GM18867 (cell line): ENCODE results near the gene CACUL1.

Experiments
- ATAC-seq: cut with Tn5 transposase; IDR thresholded peaks from one replicate; pipeline ENCODE4 v1.9.1; 2021; ENCODE audit warnings: mild to moderate bottlenecking, moderate library complexity; ENCODE audit not compliant: unreplicated experiment

The CACUL1 gene

GRCh38 chr10:118735294-118735693, 19.5 kb downstream of the CACUL1 start:
- ATAC-seq, result no peak

GRCh38 chr10:118734475-118734874, 20.3 kb downstream of the CACUL1 start:
- ATAC-seq, result no peak

- ATAC-seq, result peak; percentile 79
Measured at GRCh38 chr10:118732245-118733165, 22.3 kb downstream of the CACUL1 start.

- no peak for ATAC-seq
Measured at GRCh38 chr10:118730756-118731456, 23.9 kb downstream of the CACUL1 start.

GRCh38 chr10:118729641-118730258, 25.0 kb downstream of the CACUL1 start:
- ATAC-seq, result peak; percentile 86

GRCh38 chr10:118729200-118729599, 25.6 kb downstream of the CACUL1 start:
- ATAC-seq, result no peak

- ATAC-seq, result no peak
Measured at GRCh38 chr10:118725886-118726500, 28.8 kb downstream of the CACUL1 start.

GRCh38 chr10:118723466-118723865, 31.3 kb downstream of the CACUL1 start:
- ATAC-seq, result no peak

- no peak for ATAC-seq
Measured at GRCh38 chr10:118721539-118721876, 33.3 kb downstream of the CACUL1 start.

GRCh38 chr10:118720685-118721538, 33.9 kb downstream of the CACUL1 start:
- no peak for ATAC-seq

GRCh38 chr10:118714366-118714765, 40.4 kb downstream of the CACUL1 start:
- no peak for ATAC-seq

- no peak for ATAC-seq
Measured at GRCh38 chr10:118712930-118713634, 41.7 kb downstream of the CACUL1 start.

GRCh38 chr10:118712080-118712479, 42.7 kb downstream of the CACUL1 start:
- no peak for ATAC-seq

- ATAC-seq, result no peak
Measured at GRCh38 chr10:118710487-118710886, 44.3 kb downstream of the CACUL1 start.

GRCh38 chr10:118708571-118708970, 46.2 kb downstream of the CACUL1 start:
- ATAC-seq, result no peak

- no peak for ATAC-seq
Measured at GRCh38 chr10:118704711-118705110, 50.1 kb downstream of the CACUL1 start.

GRCh38 chr10:118701529-118702323, 53.0 kb downstream of the CACUL1 start:
- ATAC-seq, result no peak

GRCh38 chr10:118698421-118698820, 56.3 kb downstream of the CACUL1 start:
- peak; percentile 99 for ATAC-seq

- ATAC-seq, result no peak
Measured at GRCh38 chr10:118694848-118695247, 59.9 kb downstream of the CACUL1 start.
